Left ventricle myocardium inferior (tissue), 1 donor: ENCODE results near the gene MBD3. TPM values are rescaled to one million over a fixed set of nuclear protein-coding genes. Genes with fewer than 3 reads are reported as not detected.

Experiments used
- DNase-seq: peaks from one replicate; pipeline ENCODE4 v3.0.0-alpha.2; 2020
- H3K27ac ChIP-seq: fragments of 200-600 bp; replicated peaks from 2 replicates; pipeline ENCODE4 v1.8.0; 2021
- H3K27me3 ChIP-seq: fragments of 200-600 bp; 2 replicates; pipeline ENCODE4 v1.8.0; 2021; ENCODE audit warnings: low read depth
- H3K36me3 ChIP-seq: fragments of 200-600 bp; 2 replicates; pipeline ENCODE4 v1.8.0; 2021
- H3K4me1 ChIP-seq: fragments of 200-600 bp; 2 replicates; pipeline ENCODE4 v1.8.0; 2021
- H3K4me3 ChIP-seq: fragments of 200-600 bp; 2 replicates; pipeline ENCODE4 v1.8.0; 2021; ENCODE audit warnings: mild to moderate bottlenecking, moderate library complexity
- H3K9me3 ChIP-seq: fragments of 200-600 bp; replicated peaks from 2 replicates; pipeline ENCODE4 v1.8.0; 2021
- CTCF ChIP-seq: fragments of 200-600 bp; IDR thresholded peaks from 2 replicates; pipeline ENCODE4 v1.8.0; 2021; ENCODE audit warnings: antibody characterized with exemption, mild to moderate bottlenecking, borderline replicate concordance
- intact Hi-C: fragments of 100-400 bp; cut with micrococcal nuclease; formaldehyde crosslinking; loops from one replicate; pipeline ENCODE4 v1.11.0; 2022
- total RNA-seq: library from RNA; stranded (reverse); fragmentation: NEBNext Ultra II Directional; extraction: Animal tissue kit (Norgen Biotek cat#: 25700); gene quantifications from one replicate; pipeline ENCODE4 v1.2.1, GENCODE V29; 2021
- donor health status: DM: no; HTN: yes; CAD: no; lungs with severe emphysema.

The MBD3 gene
- total RNA-seq, 1 donor from 2014 or later: 48.6 TPM

DNA sequence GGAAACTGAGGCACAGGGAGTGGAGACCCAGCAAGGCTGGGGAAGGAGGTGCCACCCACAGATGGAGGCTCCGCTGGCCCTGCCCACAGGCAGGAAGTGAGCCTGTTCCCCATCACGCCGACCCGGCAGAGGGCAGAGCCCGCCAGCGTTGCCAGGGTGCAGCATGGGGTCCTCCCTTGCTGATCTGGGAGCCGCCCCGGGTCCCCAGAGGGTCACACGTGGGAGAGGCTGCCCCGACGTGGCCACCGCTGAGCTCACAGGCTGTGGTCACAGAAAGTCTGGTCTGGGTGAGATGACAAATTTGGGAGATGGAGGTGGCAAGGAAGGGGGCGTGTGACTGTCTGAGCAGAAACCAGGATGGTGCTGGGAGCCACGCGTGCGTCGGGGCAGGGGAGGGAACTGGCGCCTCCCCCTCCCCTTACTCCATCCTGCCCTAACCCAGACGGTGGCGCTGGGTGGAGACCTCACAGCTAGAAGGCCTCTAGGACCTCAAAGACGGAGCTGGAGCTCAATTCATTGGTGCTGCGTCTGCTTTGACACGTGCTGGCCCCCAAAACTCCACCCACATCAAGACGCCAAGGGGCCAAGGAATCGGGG is 32.3 kb downstream of the MBD3 start:
- no peak for DNase-seq
- Histone ChIP-seq H3K36me3 (peaks cover 12% of the 10 kb centered on the region), H3K27me3 (no peaks in the 10 kb centered on the region), H3K4me3 (no peak overlapping the region), H3K27ac (no peak overlapping the region), H3K9me3 (no peaks in the 10 kb centered on the region), H3K4me1 (peaks cover 11% of the 10 kb centered on the region)
- intact Hi-C loops: no loop called here
- TF ChIP-seq CTCF: no peak

GRCh38 chr19:1558552-1558951 is 34.1 kb downstream of the MBD3 start:
- H3K36me3 ChIP-seq: peaks cover 16% of the 10 kb centered on the region

GRCh38 chr19:1556390-1557070 is 36.1 kb downstream of the MBD3 start:
- TF ChIP-seq CTCF: no peak
- no peak for DNase-seq
- H3K4me1 ChIP-seq: peaks cover 11% of the 10 kb centered on the region

More at GRCh38 chr19:1558552-1558951, 34.1 kb downstream of the MBD3 start:
- H3K4me1 ChIP-seq: peaks cover 11% of the 10 kb centered on the region
- intact Hi-C loops: no loop called here
- no peaks in the 10 kb centered on the region for H3K9me3 ChIP-seq
- H3K4me3 ChIP-seq: no peak overlapping the region
- DNase-seq: no peak
- no peak for TF ChIP-seq CTCF
- no peak overlapping the region for H3K27ac ChIP-seq
- no peaks in the 10 kb centered on the region for H3K27me3 ChIP-seq

DNA sequence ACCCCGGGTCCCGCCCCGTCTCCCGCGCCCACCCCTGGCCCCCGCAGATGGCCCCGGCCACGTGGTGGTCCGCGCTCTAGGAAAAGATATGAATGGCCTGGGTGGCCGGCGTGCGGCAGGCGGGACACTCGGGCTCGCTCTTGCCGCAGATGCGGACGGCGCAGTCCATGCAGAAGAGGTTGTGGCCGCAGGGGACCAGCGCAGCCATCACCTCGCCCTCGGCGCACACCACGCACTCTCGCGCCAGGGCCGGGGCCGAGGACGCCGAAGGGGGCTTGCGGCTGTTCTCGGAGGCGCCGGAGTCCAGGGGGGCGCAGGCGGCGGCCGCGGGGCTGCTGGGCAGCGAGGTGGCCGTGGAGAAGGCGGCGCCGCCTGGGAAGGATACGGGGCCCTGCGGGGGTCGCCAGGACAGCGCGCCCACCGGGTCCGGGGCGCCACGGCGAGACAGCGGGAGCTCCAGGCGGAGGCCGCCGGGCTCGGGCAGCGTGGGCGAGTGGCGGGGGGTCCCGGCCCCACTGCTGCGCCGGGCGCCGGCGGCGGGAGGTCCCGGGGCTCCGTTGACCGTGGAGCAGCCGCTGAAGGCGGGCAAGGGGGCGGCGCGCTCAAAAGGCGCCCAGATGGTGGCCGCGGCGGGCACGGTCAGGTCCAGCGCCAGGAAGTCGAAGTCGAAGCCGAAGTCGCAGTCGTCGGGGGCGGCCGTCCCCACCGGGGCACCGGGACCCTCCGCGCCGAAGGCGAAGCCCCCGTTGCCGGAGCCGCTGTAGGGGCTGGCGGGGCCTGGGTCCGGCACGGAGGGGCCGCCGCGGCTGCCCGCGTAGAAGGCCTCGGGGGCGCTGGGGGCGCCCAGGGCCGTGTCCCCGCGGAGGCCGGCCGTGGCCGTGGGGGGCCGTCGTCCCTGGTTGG is 36.9 kb downstream of the MBD3 start:
- Histone ChIP-seq H3K9me3 (no peaks in the 10 kb centered on the region), H3K27me3 (no peaks in the 10 kb centered on the region)
- intact Hi-C loops: no loop called here

More at GRCh38 chr19:1556390-1557070, 36.1 kb downstream of the MBD3 start:
- Histone ChIP-seq H3K27ac (no peak overlapping the region), H3K4me3 (no peak overlapping the region), H3K27me3 (no peaks in the 10 kb centered on the region), H3K36me3 (peaks cover 16% of the 10 kb centered on the region), H3K9me3 (no peaks in the 10 kb centered on the region)
- intact Hi-C loops: no loop called here

More for the DNA sequence above, 36.9 kb downstream of the MBD3 start:
- no peak overlapping the region for H3K27ac ChIP-seq
- TF ChIP-seq CTCF: no peak
- H3K36me3 ChIP-seq: peaks cover 16% of the 10 kb centered on the region
- H3K4me1 ChIP-seq: peaks cover 7% of the 10 kb centered on the region
- no peak for DNase-seq
- H3K4me3 ChIP-seq: no peak overlapping the region
